ENCODE measurements around the gene GMEB2.

GRCh38 chr20:63672666-63673065 is 45.8 kb upstream of the GMEB2 start:
- TF ChIP-seq POLR2AphosphoS5 (IDR thresholded peaks at IDR 0.05) = no peak
- no peak for TF ChIP-seq POLR2A (IDR thresholded peaks at IDR 0.05)
- no peak for TF ChIP-seq CTCF (IDR thresholded peaks at IDR 0.05)
- no peak for TF ChIP-seq EP300 (IDR thresholded peaks at IDR 0.05)
